ENCODE results near the gene ZNF232.
"Not testable (repeated sequence)": the region's sequence is repeated elsewhere in the genome, so short reads cannot be mapped to it uniquely, and the experiment has no call there.

Gene ZNF232

DNA sequence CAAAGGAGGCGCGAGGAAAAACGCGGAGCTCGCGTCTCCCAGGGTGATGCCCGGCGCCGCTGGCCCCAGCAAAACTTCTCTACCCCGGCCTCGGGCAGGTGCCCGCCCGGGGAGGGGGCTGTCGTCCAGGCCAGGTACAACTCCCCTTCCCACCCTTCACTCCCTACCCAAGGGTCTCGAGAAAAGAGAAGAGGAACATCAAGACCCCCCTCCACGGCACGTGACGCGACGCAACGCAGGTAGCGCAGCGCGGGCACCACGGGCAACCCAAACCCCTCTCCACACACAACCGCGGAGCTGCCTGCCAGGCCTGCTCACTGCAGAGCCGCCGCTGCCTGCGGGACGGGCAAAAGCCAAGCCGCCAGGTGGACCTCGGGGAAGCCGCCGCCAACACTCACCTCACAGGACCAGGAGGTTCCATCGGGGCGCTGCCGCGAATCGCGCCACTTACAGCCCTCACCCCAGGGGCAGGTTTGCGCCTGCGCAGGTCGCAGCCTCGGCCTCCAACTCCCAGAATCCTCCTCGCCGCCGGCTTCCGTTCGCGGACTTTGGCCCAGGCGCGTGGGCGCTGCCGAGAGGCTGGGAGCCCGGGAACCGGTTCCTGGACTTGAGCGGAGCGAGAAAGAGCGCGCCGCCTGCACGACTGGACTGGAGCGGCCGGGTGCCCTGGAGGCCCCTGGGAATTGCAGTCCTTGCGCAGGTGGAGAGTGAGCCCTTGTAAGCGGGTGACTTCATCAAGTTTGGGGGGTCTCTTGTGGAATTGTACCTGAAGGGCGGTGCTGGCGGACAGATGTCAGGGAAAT, at the start of gene ZNF232:
Gene ZNF232, minus strand, starts transcription at position 477 of the 803 bp plus-strand sequence. Its CDS starts 56 bp downstream, at position 421.
- peak; percentile 91 for DNase-seq

DNA sequence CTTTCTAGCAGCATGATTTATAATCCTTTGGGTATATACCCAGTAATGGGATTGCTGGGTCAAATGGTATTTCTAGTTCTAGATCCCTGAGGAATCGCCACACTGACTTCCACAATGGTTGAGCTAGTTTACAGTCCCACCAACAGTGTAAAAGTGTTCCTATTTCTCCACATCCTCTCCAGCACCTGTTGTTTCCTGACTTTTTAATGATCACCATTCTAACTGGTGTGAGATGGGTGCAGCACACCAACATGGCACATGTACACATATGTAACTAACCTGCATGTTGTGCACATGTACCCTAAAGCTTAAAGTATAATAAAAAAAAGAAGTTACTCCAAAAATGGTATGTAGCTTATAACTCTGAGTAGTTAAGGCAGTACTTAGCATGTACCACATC, 49.0 kb upstream of the ZNF232 start:
- not testable (repeated sequence) for DNase-seq

DNA sequence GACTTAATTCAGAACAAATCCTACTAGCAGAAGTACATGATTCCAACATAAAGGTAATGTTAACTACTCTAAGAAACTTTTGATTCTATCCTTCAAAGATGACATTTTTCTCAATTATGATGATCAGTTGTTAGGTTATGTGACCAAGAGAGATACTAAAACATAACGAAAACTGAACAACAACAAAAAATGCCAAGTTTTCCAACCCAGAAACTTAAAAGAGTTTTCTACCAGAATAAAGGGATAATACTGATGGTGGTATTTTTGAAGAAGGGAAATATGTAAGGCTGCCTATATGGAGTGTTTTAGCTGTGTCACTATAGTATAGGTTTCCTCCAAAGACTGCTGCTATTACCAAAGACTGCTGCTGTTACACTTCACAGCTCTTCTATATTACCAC, 34.4 kb upstream of the ZNF232 start:
- not testable (repeated sequence) for DNase-seq

DNA sequence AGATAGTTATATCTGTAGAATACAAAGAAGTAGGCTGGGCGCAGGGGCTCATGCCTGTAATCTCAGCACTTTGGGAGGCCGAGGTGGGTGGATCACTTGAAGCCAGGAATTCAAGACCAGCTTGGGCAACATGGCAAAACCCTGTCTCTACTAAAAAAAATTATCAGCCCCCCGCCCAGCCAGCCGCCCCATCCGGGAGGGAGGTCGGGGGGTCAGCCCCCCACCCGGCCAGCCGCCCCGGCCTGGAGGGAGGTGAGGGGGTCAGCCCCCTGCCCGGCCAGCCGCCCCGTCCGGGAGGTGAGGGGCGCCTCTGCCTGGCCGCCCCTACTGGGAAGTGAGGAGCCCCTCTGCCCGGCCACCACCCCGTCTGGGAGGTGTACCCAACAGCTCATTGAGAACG, 31.2 kb upstream of the ZNF232 start:
- DNase-seq = not testable (repeated sequence)

DNA sequence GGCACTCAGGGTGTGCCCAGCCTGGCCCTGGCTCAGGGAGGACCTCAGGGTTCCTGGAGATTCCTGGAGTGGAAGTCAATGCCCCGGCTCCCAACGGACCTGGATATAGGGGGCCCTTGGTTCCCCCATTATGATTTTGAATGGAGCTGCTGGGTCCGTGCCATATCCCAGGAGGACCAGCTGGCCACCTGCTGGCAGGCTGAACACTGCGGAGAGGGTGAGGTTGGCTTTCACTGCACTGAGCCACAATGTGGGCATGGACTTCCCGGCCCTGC, 27.7 kb upstream of the ZNF232 start:
- no peak for DNase-seq

DNA sequence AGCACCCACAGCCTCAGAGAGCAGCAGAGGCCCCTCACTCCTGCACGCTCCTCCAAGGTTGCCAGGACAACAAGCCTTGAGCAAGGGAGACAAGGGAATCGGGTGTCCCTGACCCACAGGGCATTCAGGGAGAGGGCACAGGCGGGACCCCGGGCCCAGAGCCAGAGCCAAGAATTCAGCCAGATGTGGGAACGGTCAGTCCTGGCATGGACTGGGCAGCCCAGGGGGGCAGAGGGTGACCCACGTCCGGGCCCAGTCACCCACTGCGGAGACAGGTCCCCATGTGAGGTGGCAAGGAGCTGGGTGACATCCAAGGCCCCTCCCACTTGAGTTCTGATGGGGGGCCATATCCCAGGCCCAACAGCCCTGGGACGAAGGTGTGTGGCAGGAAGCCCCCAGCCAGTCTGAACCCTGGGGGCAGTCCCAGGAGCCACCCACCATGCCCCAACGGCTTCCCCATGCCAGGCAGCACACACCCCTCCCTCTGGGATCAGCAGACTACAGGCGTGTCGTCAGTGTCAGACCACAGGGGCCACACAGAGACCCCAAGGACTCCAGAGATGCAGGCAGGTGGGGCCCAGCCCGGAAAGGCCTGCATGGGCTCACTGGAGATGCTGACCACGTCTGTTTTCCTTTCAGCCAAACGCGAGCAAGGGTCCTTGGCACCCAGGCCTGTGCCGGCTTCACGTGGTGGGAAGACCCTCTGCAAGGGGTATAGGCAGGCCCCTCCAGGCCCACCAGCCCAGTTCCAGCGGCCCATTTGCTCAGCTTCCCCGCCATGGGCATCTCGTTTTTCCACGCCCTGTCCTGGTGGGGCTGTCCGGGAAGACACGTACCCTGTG, 27.2 kb upstream of the ZNF232 start:
- no peak for DNase-seq

DNA sequence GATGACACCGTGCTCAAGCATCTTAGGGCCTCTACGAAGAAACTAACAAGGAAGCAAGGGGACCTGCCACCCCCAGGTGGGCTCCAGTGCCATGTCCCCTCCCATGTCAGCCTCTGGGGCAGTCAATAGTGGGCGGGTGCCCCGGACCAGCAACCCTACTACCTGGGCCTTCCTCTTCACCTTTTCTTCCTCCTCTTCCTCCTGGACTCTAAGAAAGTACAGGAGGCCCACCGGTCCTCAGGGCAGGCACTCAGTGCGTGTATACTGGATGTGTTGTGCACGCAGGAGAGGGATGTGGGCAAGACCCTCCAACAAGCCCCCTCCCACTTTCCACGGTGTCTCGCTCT, 26.5 kb upstream of the ZNF232 start:
- not testable (repeated sequence) for DNase-seq

DNA sequence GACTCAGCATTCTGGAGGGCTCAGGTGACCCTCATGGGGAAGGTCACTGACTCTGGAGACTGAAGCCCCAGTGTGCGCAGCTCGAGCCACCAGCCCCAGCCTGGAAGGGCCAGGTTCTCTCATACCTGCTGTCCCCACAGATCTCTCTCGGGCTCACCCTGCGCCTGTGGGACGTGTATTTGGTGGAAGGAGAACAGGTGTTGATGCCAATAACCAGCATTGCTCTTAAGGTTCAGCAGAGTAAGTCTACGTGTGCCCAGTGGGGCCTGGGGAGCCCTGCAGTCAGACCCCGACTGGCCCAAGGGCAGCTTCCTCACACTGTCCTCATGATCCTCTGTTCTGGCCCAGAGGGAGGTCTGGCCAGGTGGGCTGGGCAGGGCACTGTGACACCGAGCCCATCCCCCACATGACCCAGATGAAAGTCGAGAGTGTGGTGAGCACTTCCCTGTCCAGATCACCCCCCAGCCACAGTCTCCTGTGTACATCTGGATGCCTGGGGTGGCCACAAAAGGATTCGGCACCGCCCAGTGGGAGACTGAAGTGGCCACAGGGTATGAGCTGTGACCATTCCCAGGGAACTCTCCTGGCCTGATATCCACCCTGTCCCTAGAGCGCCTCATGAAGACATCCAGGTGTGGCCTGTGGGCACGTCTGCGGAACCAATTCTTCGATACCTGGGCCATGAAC, 26.0 kb upstream of the ZNF232 start:
- DNase-seq = not testable (repeated sequence)

DNA sequence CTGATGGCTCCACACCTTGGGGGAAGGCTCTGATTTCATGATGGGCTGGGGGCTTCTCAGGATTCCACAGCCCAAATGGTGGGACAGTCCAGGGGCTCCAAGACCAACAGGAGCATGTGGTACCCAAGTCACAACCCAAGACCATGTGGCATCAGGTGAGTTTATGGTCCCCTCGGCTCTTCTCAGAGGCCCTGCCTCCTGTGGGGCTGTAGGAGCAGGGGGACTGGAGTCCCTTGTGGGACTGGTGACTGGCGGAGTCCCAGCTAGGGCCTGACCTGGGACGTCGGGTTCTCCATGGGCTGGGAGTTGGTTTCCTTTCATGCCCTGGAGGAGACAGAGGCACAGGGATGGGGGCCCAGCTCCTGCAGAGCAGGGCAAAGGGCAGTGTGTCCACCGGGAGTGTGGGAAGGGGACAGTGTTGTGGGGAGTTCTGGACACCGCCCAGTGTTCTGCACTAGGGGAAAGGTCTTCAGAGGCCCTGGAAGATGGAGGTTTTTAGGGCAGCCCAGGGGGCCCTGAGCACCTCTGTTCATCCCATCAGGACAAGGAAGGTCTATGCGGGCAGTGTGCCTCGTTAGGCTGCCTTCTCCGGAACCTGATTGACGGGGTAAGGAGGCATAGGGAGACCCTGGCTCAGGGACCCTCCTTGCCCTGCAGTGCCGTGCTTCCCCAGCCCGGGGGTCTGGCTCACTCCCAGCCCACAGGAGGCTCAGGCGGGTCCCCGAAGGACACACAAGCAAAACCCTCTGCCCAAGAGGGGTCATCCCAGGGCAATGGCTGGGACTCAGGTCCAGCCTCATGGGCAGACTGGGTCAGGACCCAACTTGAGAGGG, 25.1 kb upstream of the ZNF232 start:
- DNase-seq = not testable (repeated sequence)

DNA sequence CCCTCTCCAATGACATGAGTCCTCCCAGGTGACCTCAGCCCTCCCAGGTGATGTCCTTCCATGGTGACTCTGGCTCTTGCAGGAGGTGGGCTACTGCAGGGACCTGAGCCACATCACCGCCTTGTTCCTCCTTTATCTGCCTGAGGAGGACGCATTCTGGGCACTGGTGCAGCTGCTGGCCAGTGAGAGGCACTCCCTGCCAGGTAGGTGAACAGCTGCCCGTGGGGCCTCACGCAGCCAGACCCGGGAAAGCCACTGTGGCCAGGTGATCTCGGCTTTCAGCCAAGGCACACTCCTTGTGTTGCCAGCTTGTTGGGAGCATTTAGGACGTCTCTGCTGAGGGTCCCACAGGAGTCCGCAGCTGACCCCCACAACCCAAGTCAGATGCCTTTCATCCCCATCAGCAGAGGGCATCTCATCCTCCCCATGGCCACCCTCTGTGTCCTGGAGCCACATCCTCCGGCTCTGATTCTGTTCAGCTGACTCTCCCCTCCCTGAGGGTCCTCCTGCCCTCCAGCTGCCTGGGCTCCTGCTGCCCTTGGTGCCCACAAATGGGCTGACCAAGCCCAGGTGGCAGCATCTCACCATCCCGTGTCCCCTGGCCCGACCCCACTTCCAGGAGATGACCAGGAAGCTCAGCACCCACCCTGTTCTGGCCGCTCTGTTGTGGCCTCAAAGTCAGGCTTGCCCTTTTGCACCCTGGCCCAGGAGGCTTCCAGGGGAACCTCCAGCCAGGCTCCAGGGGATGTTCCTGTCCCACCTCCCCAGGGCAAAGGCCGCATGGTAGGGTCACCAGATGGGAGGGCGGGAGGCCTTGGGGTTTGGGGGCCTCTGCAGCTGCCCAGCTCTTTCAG, 24.3 kb upstream of the ZNF232 start:
- no peak for DNase-seq

DNA sequence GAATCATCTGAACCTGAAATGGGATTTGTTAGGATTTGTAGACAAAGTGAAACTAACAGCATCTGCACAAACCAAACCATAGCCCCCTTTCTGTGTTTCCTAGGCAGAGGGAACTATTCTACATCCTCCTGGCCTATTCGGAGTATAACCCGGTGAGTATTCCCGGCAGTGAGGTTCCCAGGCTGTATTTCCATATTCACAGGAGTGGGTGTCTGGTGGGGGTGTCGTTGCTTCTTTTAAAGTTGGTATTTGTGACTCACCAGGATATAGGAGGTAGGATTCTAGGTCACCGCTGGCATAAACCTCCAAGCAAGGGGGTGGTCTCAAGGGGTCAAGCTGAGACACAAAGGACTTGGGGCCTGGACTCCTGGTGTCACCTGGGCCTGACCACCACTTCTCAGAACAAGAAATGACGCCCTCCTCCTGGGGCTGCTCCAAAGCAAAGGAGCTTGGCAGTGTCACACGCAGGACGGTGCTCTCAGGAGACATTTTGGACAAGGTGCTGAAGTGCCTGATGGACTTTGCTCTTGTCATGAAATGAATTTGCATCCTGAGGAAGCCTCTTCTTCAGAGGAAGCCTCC, 23.5 kb upstream of the ZNF232 start:
- not testable (repeated sequence) for DNase-seq

DNA sequence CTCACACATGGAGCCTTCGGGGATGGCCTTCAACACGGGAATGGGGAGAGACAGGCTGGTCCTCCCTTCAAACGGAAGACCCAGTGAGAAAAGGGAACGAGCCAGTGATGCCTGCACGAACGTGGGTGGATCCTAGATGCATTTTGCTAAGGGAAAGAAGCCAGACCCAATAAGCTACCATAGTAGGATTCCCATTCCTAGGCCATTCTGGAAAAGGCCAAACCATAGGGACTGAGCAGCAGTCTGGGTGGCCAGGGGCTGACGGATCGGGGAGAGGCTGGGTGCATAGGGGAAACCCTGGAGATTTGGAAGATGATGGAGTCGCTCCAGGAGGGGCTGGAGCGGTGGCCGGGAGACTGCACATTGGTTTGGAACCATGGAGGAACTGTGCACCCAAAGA, 22.9 kb upstream of the ZNF232 start:
- DNase-seq = not testable (repeated sequence)

DNA sequence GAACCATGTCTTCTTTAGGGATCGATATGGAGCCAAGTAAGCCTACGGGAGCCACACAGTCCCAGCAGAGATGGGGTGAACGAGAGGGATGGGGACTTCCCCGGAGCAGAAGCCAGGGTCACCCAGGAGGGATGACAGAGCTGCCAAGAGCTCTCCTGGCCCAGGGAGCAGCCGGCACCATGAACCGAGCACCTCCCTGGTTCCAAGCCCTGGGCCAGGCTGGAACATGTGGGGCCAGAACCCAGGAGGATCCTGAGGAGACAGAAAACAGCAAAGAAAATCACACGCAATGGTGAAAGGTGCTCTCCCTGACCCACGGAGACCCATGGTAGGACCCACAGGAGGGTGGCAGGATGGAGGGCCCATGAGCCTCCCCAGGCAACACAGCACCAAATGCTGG, 22.3 kb upstream of the ZNF232 start:
- not testable (repeated sequence) for DNase-seq

DNA sequence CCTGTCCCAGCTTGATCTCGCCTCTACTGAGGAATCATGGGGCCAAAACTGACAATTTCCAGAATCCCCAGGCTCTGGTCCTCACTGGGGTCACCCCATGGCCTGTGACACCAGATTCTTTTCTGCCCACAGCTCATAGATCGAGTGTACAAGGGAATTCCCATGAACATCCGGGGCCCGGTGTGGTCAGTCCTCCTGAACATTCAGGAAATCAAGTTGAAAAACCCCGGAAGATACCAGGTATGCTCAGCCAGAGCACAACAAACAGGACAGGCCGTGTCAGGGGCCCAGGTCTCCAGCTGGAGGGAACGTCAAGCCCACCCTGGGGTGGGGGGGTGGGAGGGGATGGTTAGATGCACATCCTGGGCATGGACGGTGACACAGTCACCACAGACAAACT, 21.6 kb upstream of the ZNF232 start:
- DNase-seq = no peak

DNA sequence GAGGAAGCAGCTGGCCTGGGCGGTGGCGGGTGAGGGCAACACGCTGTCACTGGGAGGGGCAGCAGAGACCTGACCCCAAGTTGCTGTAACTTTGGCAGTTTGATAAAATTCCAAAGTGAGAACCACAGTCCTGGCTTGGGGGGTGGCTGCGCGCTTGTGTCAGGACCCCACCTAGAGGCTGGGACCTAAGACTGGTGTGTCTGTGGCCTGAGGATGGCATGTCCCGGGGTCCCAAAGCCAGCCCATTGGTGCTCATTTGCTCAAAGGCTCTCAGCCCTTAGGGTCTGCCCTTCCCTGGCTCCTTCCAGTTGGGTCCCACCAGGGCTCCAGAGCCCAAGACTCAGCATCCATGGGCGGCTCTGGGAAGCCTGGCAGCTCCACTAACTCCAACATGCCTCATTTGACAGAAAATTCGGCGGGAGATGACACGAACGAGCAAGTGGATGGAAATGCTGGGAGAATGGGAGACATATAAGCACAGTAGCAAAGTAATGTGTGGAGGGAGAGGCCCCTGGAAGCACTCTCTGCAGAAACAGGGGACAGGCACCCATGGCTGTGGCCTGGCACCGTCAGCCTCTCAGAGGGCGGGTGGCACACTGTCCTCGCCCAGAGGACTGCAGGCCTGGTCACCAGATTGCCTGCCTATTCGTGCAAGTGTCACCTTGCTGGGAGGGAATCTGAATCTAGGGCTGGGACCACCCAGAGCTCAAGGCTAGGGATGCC, 21.0 kb upstream of the ZNF232 start:
- DNase-seq = not testable (repeated sequence)

DNA sequence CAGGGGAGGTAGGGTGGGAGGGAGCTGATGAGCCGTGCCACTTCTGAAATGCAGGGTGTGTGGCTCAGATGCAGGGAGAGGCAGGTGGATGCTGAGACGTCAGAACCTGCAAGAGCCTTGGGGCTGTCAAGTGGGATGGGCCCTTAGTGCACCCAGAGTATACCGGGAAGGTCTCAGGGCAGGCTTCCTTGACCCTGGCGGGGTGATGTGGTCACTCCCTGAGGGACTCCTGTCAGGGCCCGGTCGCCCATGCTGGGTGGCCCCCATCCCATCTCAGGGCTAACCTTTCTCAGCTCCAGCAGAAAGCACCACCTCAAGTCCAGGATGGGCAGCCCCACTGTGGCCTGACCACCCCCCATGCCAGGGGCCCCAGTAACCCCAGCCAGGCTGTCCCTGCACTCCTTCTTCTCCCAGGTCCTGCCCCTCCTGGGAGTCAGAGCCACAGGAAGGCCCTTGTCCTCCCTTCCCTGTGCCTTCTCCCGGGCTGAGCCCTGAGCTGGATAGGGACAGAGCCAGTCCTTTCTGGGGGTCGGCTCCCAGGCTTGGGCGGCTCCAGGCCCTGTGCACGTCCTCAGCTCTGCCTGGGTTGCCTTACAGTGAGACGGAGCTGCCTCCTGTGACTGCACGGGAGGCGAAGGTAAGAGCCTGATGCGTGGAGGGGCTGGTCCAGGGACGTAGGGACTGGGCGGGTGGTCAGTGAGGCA, 20.3 kb upstream of the ZNF232 start:
- not testable (repeated sequence) for DNase-seq

DNA sequence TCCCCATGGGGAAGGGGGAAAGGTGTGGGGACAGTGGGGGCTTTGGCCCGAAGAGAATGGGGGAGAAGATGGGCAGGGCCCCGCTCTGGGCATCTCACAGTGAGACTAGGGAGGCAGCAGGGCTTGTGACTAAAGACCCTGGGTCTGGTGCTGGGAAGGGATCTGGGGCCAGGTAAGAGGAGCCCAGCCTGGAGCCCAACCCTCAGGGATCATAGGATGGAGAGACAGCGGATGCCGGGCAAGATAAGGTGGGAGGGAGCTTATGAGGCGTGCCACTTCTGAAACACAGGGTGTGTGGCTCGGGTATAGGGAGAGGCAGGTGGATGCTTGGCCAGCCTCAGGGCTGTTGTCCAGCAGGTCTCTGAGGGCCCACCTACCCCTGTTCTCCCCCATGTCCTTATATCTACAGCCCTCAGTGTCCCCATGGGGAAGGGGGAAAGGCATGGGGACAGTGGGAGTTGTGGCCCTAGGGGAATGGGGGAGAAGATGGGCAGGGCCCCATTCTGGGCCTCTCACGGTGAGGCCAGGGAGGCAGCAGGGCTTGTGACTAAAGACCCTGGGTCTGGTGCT, 19.6 kb upstream of the ZNF232 start:
- no peak for DNase-seq

DNA sequence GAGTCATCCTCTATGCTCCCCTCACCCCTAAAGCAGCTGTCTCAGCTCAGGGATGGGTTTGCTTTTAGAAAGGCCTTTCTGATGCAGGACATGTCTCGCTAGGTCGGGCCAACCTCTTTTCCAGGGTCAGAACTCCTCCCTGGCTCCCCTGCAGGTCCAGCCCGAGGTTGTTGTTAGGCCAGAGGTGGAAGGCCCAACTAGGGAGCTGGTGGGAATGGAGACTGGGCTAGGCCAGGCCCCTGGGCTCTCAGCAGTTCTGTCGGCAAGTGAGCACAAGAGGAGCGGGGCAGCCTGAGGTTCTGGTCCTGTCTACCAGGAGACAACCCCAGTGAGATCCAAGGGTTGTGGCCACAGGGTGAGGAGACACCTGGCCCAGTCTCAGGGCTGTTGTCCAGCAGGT, 19.0 kb upstream of the ZNF232 start:
- not testable (repeated sequence) for DNase-seq

DNA sequence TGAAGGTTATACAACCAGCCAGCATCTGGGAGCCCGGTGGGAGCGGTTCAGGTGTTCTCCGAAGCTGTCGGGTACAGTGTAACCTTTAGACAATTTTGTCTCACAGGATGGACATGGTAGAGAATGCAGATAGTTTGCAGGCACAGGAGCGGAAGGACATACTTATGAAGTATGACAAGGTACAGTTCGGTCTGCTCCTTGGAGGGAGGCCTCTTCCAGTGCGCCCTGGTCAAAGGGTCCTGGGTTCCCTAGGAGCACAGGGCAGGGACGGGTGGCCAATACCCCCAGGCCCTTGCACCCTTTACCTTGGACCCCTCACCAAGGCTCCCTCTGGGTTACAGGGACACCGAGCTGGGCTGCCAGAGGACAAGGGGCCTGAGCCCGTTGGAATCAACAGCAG, 18.6 kb upstream of the ZNF232 start:
- DNase-seq = not testable (repeated sequence)

DNA sequence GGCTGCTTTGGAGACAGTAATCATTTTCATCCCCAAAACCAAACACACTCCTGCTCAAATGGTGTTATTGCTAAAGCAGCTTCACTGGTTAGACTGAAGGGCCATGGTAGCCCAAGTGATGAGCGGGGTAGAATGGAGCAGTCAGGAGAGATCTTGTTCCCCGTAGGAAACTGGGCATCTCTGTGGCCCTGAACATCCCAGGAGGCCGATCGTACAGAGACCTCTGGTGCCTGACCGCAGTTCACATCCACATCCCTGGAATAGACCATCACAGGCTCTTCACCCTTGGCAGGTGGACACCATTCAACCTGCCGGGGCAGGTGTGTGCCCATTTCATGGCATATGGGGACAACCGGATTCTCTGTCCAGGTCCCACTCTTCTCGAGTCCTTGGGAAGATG, 18.1 kb upstream of the ZNF232 start:
- DNase-seq = not testable (repeated sequence)
